ENCODE data around the gene CHTF18.

Gene CHTF18

DNA sequence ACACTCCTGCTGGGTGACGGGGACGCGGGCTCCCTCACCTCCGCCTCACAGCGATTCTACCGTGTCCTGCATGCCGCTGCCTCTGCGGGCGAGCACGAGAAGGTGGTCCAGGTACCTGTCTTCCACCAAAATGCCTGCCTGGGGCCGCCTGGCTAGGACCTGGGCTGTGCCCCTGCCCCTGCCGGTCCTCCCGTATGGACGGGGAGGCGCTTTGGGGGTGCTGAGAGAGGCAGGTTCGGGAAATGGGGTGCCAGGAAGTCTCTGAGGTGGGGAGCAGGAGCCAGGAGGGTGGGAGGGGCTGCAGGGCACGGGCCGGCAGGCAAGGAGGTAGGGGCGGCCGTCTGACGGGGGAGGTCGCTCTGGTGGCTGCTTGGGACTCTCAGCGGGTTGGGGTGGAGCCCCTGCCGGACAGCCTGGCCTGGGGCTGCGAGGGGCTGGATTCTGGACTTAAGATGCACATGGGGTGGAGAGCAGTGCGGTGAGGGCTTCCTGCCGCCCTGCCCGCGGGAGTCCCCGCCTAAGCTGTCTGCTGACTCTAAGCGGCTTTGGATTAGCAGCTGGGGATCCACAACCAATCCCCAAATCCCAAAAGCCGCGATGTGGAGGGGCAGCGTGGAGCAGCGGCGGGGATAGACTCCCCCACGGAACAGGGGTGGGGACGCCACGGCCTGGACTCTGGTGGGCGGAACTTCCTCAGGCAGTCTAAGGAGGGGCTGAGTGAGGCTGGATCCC, 5.8 kb downstream of the CHTF18 start:
- DNase-seq (ENCODE audit: low read depth): no peak

DNA sequence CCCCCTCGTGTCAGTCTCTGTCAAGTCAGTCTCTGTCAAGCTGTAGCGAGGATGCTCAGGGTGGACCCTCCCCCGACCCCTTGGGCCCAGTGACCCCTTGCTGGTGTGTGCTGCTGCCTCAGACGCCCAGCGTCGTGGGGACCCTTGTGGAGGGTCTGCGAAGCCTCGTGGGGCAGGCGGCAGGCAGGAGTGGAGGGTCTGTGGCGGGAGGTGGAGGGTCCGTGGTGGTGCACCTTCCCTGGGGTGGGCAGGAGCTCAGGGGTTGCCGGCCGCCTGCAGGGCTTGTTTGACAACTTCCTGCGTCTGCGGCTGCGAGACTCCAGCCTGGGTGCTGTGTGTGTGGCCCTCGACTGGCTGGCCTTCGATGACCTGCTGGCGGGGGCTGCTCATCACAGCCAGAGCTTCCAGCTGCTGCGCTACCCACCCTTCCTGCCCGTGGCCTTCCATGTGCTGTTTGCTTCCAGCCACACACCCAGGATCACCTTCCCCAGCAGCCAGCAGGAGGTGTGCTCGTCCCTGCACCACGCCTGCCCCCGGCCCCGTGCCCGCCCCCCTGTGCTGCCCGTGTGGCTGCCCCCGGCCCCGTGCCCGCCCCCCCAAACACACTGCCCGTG, 6.5 kb downstream of the CHTF18 start:
- no peak for DNase-seq (ENCODE audit: low read depth)

DNA sequence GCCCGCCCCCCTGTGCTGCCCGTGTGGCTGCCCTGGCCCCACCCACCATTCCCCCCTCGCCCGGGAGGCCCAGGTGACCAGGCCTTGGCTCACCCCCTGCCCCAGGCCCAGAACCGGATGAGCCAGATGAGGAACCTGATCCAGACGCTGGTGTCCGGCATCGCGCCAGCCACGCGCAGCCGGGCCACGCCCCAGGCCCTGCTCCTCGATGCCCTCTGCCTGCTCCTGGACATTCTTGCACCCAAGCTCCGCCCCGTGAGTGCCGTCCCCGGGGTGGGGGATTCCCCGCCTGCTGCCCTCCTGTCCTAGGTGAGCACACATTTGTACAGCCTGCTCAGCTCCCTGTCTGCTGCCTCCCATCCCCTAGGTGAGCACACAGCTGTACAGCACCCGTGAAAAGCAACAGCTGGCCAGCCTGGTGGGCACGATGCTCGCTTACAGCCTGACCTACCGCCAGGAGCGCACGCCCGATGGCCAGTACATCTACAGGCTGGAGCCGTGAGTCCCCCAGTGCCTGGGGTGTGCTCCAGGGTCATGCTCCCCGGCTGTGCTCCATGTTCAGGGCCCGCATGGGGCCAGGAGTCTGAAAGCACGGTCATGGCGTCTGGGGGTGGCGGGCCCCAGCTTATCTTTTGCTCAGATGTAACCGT, 7.3 kb downstream of the CHTF18 start:
- DNase-seq (ENCODE audit: low read depth): no peak

DNA sequence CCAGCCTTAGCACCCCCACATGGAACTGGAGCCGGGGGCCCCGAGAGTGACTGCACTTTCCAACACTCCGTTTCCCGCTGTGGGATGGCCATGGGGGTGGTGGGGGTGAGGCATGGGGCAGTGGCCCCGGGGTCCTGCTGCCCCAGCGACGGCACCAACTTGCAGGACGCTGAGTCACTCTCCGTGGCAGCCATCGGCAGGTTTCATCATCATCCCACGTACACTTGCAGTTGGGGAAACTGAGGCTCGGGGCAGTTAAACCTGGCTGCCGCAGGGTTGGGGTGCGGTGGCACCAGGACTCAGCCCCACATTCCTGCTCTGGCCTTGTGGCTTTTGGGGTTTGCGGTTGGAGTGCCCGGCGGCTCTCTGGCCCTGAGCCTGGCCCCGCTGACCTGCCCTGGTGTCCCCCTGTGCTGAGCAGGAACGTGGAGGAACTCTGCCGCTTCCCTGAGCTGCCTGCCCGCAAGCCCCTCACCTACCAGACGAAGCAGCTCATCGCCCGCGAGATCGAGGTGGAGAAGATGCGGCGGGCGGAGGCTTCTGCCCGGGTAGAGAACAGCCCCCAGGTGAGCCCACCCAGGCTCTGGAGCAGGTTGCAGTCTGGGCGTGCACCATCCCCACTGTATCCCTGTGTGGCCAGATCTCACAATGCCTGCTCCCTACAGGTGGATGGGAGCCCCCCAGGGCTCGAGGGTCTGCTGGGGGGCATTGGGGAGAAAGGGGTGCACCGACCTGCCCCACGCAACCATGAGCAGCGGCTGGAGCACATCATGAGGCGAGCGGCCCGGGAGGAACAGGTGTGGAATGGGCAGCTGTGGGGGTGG, 8.1 kb downstream of the CHTF18 start:
- DNase-seq (ENCODE audit: low read depth): no peak

GRCh38 chr16:797120-797420, 8.7 kb downstream of the CHTF18 start:
- no peak for DNase-seq (ENCODE audit: low read depth)

DNA sequence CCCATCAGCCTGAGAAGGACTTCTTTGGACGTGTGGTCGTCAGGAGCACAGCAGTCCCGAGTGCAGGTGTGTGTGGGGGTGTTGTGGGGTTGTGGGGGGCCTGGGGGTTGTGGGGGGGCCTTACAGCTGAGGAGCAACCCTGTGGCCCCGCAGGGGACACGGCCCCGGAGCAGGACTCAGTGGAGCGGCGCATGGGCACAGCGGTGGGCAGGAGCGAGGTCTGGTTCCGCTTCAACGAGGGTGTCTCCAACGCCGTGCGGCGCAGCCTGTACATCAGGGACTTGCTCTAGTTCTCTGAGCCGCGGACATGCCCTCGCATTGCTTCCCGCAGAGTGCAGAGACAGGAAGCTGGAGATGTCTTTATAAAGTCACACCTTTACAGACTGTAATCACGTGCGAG, 9.3 kb downstream of the CHTF18 start:
- no peak for DNase-seq (ENCODE audit: low read depth)

DNA sequence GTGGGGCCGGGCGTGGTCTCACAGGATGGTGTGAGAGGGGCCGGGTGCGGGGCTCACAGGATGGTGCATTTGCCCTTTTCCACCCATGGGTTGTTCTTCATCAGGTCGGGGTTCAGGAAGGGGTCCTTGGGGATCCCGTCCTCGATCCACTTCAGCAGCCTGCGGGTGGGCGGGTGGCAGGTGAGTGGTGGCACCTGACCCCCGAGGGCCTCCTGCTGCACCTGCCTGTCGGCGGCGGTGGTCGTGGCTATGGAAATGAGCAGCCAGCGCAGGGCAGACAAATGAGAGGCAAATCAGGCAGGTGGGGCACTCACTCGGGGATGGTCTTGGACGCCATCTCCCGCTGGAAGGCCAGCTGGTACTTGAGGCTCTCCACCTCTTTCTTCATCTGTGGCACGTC, 10.2 kb downstream of the CHTF18 start:
- DNase-seq (ENCODE audit: low read depth): no peak

GRCh38 chr16:799111-799947, 10.9 kb downstream of the CHTF18 start:
- no peak for DNase-seq (ENCODE audit: low read depth)

DNA sequence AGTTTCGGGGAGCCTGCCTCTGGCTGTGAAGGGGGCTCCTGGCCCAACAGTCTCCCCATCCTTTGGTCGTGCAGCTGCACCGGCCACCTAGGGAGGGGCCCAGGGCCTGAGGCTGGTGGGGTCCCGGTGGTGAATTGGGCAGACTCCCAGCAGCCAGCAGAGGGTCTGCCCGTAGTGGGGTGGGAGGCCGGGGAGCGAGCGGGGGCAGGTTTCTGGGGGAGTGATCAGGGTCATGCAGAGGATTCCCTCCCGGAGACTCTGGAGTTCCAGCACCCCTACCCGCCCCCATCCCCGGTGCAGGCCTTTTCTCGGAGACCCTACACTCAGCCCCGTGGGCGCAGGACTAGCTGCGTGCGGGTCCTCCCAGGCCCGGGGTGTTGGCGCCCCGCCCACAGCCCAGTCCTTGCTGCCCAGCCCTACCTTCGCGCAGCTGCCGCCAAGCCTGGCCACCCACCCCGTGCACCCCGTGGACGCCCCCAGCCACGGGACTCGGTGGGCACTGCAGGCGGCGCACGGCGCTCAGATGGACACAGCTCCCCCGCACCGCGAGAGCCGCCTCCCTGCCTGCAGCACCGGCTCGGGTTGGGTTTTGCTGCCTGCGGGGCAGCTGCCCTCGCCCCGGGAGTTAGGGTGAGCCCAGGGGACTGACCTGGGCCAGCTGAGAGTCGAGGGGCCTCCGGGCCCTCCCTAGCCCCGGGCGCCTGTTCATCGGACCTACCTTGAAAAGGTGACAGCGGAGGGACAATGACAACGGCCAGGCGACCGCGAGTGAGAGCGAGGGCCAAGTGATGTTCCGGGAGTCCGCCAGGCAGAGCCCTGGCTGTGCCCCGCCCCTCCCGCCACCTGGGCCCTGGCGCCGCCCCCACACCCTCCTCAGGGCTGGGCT, 11.8 kb downstream of the CHTF18 start, which contains the start of gene GNG13:
Gene GNG13 (minus strand): TSS at position 787 of the 886 bp plus-strand sequence. CDS start 1,657 bp downstream, outside the sequence.
- no peak for DNase-seq (ENCODE audit: low read depth)

DNA sequence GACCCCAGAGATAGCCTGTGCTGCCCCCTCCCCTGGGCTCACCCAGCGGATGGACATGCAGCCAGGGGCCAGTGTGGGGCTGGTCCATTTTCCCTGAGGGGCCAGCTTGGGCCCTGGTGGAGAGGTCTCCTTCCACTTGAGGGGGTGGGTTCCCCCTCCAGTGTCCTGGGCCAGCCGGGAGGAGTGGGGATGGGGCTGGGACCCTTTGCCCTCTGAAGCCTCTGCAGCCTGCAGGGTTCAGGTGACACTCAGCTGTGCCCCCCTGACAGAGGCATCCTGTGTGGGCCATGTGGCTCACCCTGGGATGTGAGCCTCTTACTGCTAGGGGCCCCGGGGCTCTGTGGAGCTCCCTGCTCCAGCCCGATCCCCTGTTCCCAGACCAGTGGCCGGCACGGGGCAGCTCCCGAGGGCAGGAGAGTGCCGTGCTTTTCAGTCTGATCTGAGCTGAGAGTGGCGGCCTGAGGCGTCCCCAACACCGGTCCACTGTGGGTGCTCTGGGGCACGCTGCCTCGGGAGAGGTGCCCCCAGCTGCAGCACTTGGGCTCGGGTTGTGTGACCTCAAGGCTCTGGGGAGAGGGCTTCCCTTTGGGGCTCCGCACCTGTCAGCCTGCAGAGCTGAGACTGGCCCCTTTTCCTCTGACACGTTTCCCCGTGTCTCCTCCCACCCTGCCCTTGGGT, 12.6 kb downstream of the CHTF18 start:
- DNase-seq (ENCODE audit: low read depth): no peak

DNA sequence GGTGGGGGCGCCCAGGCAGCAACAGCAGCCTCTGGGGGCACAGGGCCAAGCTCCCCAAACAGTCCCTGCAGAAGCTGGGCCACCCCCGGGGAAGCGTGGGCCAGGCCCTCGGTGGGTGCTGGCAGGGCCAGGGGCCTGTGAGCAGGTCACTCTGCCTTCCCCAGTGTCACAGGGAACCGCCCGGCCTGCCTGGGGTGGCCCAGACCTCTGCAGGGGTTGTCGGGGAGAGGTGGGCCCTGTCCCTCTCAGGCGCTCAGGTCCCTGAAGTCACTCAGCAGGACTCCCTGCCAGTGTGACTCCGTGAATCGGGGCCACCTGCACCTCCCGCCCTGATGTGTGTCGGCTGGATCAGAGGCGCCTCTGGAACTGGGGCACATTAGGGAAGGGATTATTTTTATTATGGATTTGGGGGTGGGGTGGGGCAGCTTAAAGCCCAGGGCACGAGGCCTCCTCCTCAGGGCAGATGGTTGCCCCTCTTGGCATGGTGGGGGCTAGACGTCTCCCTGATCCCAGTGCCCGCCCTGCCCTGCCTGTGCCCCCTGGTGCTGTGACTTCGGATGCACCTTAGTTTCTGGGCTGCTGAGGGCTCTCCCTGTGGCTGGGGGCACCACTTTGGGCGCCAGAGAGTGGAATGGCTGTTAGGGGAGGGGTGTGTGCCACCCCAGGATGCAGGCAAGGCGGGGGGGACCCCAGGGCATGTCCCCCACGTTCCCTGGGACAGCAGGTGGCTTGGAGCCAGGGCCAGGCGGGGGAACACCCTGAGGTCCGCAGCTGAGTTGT, 13.4 kb downstream of the CHTF18 start:
- DNase-seq (ENCODE audit: low read depth): no peak

GRCh38 chr16:802461-802860, 14.0 kb downstream of the CHTF18 start:
- no peak for DNase-seq (ENCODE audit: low read depth)

DNA sequence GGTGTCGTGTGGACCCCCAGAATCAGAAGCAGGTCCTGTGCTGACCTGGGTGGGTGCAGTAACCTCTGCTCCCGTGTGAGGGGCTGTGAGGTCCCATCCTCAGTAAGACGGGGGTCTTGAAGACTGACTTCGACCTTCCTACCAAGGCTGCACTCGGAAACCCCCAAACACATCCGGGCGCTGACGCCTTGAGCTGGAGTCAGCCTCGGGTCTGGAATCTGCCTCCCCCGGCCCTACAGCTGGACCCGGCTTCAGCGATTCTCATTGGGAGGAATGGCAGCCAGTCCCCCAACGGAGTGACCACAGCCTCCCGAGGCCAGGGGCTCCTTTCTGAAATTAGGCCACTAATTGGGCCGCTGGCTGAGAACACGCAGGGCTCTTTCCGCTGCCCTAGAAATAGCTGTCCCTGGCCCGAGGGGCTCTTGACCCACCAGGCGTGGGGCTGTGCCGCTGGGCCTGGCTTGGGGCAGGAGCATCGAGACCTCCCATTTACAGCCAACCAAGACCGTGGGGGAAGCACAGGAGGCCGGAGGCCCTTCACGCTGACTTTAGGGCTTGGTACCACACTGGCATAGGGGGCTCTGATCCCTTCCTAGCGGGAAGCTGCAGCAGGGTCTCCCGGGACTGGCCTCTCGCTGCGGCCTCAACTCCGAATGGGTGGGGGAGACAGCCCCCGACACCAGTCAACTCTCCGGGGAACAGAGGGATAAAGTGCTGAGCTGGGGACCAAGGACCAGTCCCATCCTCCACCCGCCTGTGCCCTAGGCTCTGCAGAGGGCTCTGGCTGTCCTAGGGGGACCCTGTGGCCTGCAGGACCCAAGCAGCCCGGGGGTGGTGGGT, 14.7 kb downstream of the CHTF18 start:
- no peak for DNase-seq (ENCODE audit: low read depth)

DNA sequence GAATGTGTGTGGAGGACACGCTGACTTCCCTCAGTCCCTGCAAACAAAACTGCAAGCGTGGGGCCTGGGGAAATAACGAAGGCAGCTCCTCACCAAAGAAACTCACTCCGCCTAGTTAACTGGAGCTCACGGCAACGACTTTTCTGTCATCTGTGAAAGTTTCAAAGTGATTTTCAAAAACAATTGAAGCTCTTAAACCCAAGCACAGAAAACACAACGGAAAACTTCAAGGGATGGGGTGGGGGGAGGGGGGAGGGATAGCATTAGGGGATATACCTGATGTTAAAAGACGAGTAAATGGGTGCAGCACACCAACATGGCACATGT, 15.3 kb downstream of the CHTF18 start:
- DNase-seq (ENCODE audit: low read depth): no peak

GRCh38 chr16:804193-805048, 16.0 kb downstream of the CHTF18 start:
- DNase-seq (ENCODE audit: low read depth): no peak

DNA sequence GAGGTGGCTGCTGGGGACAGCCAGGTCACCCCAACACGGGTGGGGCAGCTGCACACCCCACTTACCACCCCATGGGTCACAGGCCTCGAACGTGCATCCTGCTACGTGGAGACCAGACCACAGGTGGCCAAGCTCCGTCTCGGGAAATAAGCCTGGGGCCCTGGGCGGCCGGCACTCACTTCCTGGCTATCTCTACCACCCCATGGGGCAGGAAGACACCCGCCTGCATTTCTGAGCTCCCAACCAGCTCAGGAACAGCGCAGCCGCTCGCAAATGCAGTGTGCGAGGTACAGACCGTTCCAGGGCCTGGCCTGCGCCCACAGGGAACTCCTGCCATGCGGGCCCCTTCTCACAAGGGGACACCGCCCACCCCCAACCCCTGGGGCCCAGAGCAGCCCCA, 17.1 kb downstream of the CHTF18 start:
- DNase-seq (ENCODE audit: low read depth): no peak

GRCh38 chr16:807347-808084, 19.1 kb downstream of the CHTF18 start:
- DNase-seq (ENCODE audit: low read depth): peak; percentile 81

Measured in activated T-cell treated with anti-CD3 and anti-CD28 coated beads for 24 hours (primary cell).